22Rv1 (cell line): ENCODE measurements around the gene ISLR.

ENCODE experiments used
- H3K27ac ChIP-seq: fragments of 450-650 bp; 2 replicates; pipeline ENCODE4 v1.5.1; 2017
- CTCF ChIP-seq: fragments of 450-650 bp; IDR thresholded peaks from 2 replicates; pipeline ENCODE4 v1.5.1; 2017; ENCODE audit warnings: mild to moderate bottlenecking
- ZFX ChIP-seq: fragments of 450-650 bp; IDR thresholded peaks from 2 replicates; pipeline ENCODE4 v1.6.1; 2017; ENCODE audit warnings: antibody characterized with exemption, borderline replicate concordance

ISLR gene

GRCh38 chr15:74141591-74141990 lies 31.9 kb upstream of the ISLR start:
- no peak for TF ChIP-seq ZFX
- H3K27ac ChIP-seq = no peak overlapping the region

GRCh38 chr15:74144153-74144775 lies 29.2 kb upstream of the ISLR start:
- TF ChIP-seq CTCF (no peak), ZFX (no peak)
- no peak overlapping the region for H3K27ac ChIP-seq

- TF ChIP-seq ZFX (no peak), CTCF (no peak)
- no peak overlapping the region for H3K27ac ChIP-seq
These were observed 27.2 kb upstream of the ISLR start for GRCh38 chr15:74146277-74146800.

- TF ChIP-seq CTCF (no peak), ZFX (no peak)
These were observed 26.5 kb upstream of the ISLR start for GRCh38 chr15:74147051-74147450.

GRCh38 chr15:74155766-74156417 lies 17.6 kb upstream of the ISLR start:
- H3K27ac ChIP-seq = no peak overlapping the region

More at GRCh38 chr15:74147051-74147450, 26.5 kb upstream of the ISLR start:
- no peak overlapping the region for H3K27ac ChIP-seq

GRCh38 chr15:74156678-74157411 lies 16.7 kb upstream of the ISLR start:
- TF ChIP-seq CTCF (no peak), ZFX (no peak)
- no peak overlapping the region for H3K27ac ChIP-seq

More at GRCh38 chr15:74155766-74156417, 17.6 kb upstream of the ISLR start:
- no peak for TF ChIP-seq CTCF
- no peak for TF ChIP-seq ZFX

- no peak for TF ChIP-seq CTCF
- TF ChIP-seq ZFX = no peak
- H3K27ac ChIP-seq = no peak overlapping the region
These were observed 15.4 kb upstream of the ISLR start for GRCh38 chr15:74157868-74158827.
